SU-DHL-6 (cell line): Measurements from ENCODE around the gene RTN4.

ENCODE experiments used
- EZH2phosphoT487 ChIP-seq: fragments of 200-600 bp; sonication (generic), shearing (Covaris generic); conservative IDR thresholded peaks from 2 replicates; pipeline ENCODE4 v1.6.1; 2018; ENCODE audit warnings: mild to moderate bottlenecking, antibody characterized with exemption, low read length, moderate library complexity, mixed read lengths
- TF ChIP-seq, protein P1 (sequence below): fragments of 200-600 bp; sonication (generic); IDR thresholded peaks from one replicate; pipeline ENCODE4 v1.5.1; 2017; ENCODE audit warnings: antibody characterized with exemption, mild to moderate bottlenecking, low read length, moderate library complexity; ENCODE audit not compliant: insufficient read depth, poor library complexity, severe bottlenecking

GRCh38 chr2:54966837-54967236 lies 83.4 kb downstream of the RTN4 start:
- TF ChIP-seq, protein P1, sequence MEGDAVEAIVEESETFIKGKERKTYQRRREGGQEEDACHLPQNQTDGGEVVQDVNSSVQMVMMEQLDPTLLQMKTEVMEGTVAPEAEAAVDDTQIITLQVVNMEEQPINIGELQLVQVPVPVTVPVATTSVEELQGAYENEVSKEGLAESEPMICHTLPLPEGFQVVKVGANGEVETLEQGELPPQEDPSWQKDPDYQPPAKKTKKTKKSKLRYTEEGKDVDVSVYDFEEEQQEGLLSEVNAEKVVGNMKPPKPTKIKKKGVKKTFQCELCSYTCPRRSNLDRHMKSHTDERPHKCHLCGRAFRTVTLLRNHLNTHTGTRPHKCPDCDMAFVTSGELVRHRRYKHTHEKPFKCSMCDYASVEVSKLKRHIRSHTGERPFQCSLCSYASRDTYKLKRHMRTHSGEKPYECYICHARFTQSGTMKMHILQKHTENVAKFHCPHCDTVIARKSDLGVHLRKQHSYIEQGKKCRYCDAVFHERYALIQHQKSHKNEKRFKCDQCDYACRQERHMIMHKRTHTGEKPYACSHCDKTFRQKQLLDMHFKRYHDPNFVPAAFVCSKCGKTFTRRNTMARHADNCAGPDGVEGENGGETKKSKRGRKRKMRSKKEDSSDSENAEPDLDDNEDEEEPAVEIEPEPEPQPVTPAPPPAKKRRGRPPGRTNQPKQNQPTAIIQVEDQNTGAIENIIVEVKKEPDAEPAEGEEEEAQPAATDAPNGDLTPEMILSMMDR, result no peak
- no peak for TF ChIP-seq EZH2phosphoT487
